Occipital lobe (tissue), 2 donors: ENCODE measurements around the gene RNF103. TPM values are rescaled to one million over a fixed set of nuclear protein-coding genes. Genes with fewer than 3 reads are reported as not detected.
"Not testable (repeated sequence)": the region's sequence is repeated elsewhere in the genome, so short reads cannot be mapped to it uniquely, and the experiment has no call there.

Experiments
- DNase-seq: peaks from one replicate; lab custom pipeline; 2025; lab: John Stamatoyannopoulos, UW
- total RNA-seq: library from RNA; depleted of rRNA; stranded (reverse); fragments of >200 nt; gene quantifications from one replicate; pipeline ENCODE4 v1.2.3, GENCODE V29; 2014

The RNF103 gene
- total RNA-seq, 1 donor from 2014 or later = 48.5 TPM

GRCh38 chr2:86623043-86623493 is 597 bp downstream of the RNF103 start:
- DNase-seq = peak; percentile 60

DNA sequence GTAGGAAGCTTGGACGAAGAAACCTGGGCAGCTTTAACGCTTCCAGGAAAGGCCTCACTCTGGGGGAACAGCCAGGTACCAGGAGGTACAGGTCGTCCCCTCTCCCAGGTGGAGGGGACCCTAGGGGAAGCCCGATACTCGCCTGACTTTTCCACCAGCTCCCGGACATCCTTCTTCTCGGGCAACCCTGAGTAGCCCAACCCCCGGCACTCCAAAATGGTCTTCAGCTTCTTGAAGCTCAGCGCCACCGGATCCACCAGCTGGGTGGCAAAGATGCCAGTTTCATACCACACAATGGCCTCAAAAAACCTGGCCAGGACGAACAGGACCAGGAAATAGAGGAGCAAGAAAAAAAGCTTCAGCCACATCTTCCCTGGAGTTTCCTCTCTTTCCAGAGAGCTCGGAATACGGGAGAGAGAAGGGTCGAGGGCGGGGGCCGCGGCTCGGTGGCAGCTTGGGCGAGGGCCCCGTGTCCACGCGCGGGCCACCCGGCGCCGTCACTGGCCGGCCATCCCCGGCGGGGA is 1.1 kb downstream of the RNF103 start:
- DNase-seq = no peak

DNA sequence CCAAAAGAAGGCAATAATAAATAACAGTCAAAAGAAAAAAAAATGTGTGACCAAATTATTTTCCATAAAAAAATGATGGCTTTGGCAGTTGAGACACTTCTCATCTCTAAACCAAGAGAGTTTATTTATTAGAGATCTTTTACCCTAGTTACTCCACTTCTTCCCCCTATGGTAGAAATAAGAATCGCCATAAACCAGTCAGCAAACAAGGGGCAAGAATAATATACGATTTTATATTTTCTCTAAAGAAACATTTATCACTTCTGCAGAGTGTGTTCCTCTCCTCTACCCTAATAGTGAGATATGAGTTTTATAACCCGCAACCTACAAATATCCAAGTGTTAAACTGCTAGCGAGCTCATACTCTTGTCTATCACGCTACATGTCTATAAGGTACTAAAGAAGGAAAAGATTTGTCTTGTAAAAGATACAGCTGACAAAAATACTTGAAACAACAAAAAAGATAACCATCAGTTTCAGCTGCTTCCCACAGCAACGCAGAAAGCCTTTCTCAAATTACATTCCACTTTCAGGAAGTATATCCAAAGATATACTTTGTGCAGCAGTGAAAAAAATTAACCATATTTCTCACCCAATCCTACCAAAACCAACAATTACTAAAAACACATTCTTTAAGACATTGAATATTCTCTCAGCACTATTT is 2.3 kb downstream of the RNF103 start:
- DNase-seq = no peak

DNA sequence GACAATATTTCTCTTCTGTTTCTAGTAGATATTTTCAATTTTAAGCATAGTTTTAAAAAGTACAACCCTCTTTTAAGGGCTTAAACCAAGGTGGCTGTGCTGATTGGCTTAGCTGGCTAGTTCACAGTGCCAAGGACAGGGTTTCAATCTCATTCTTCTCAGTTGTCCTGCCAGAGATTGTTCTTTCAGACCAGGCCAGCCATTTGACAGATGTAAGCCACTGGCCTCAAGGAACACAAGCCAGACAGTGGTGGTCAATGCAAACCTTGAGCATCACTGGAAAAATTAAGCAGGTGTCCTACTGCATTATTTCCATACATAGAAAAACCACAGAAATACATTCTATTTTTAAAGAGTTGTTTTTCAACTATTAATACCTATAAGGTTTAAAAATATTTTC is 5.9 kb downstream of the RNF103 start:
- DNase-seq = no peak

- no peak for DNase-seq
These were observed 6.5 kb downstream of the RNF103 start for GRCh38 chr2:86617153-86617552.

DNA sequence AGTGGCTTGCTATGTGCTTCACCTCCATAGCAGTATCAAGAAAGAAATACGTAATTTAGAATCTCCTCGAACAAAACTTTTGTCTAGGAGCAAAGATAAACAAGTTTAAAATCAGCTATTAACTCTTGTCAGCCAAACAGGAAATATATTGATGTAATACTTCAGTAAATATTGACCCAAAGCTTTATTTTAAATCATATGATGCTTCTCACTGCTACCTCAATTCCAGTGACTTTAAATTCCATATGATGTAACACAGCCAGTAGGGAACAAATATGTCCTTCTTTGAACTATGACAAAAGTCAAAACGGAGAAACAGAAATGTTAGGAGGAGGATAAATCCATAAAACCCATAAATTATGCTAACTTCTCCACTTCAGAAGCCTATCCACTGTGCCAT is 7.2 kb downstream of the RNF103 start:
- no peak for DNase-seq

DNA sequence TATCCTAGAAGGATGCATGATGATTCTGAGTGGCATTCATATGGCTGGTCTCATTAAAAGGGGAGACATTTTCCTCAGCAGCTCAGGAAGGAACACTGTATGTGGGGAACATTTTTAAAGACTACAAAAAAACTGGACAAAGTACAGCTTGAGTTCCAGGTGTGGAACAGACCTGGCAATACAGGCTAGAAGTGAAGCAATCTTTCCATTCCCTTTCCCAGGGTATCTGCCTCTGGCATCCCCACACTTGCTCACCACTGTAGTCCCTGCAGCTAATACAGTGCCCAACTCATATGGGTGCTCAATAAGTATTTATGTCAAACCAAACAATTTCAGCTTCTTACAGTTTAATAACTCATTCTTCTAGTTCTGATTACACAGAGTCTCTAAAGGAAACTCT is 8.1 kb downstream of the RNF103 start:
- DNase-seq = no peak

GRCh38 chr2:86613515-86613914 is 10.2 kb downstream of the RNF103 start:
- no peak for DNase-seq

DNA sequence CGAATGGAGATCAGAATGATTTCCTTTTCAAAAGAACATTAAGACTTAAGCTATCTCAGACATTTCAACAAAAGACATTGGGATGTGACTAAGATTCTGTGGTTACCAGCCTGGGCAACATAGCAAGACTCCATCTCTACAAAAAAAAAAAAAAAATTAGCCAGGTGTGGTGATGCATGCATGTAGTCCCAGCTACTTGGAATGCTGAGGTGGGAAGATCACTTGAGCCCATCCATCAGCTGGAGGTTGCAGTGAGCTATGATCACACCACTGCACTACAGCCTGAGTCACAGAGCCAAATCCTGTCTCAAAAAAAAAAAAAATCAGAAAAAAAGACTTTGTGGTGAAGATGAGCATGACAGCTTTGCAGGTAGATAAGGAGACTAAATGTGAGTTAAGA is 12.8 kb downstream of the RNF103 start:
- no peak for DNase-seq

GRCh38 chr2:86608832-86609410 is 14.7 kb downstream of the RNF103 start:
- DNase-seq = no peak

- DNase-seq = no peak
These were observed 19.8 kb downstream of the RNF103 start for GRCh38 chr2:86603905-86604304.

DNA sequence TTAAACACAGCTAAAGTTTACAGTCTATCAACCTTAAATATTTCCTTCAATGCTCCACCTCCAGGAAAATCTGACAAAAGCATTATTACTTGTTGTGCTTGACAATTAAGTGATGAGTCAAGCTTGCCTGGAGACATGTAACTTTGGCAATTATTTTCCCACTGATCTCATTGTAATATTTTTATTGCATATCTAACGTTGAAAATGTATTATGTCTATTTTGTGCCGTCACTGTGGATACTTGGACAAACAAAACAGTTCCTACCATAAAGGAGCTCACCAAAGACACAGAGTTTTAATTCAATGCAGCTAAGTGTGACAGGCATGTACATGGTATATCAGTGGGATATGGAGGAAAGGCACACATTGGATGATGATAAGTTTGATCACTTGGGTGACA is 24.7 kb downstream of the RNF103 start:
- no peak for DNase-seq

- DNase-seq = no peak
These were observed 27.5 kb downstream of the RNF103 start for GRCh38 chr2:86596118-86596517.

- DNase-seq = no peak
These were observed 30.4 kb downstream of the RNF103 start for GRCh38 chr2:86593266-86593665.

GRCh38 chr2:86592547-86593230 is 31.0 kb downstream of the RNF103 start:
- DNase-seq = peak; percentile 7

GRCh38 chr2:86589701-86590100 is 34.0 kb downstream of the RNF103 start:
- DNase-seq = not testable (repeated sequence)

- DNase-seq = no peak
These were observed 39.3 kb downstream of the RNF103 start for GRCh38 chr2:86584151-86584913.

DNA sequence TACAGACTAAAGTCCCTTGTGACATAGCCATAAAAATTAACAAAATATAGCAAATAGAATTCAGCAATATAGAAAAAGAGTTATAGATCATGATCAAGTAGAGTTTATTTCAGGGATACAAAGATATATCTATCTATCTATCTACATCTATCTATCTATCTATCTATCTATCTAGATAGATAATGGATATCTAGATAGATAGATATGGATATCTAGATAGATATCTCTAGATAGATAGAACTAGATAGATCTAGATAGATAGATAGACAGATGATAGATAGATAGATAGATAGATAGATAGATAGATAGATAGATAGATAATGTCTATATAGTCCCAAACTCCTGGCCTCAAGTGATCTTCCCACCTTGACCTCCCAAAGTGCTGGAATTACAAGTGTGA is 43.1 kb downstream of the RNF103 start:
- DNase-seq = no peak

DNA sequence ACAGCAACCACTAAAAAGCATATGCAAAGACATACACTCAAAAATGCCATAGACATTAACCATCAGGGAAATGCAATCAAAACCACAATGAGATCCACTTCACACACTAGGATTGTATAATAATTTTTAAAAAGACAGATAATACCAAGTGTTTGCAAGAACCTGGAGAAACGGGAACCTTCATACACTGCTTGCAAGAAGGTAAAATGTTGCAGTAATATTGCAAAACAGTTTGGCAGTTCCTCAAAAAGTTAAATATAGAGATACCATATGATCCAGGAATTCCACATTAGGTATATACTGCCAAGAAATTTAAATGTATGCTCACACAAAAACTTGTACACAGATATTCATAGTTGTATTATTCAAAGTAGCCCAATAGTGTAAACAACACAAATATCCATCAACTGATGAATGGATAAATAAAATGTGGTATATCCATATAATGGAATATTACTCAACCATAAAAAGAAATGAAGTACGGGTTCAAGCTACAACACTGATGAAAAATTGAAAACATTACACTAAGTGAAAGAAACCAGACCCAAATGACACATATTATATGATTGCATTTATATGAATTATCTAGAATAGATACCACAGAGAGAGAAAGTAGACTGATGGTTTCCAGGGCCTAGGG is 45.7 kb downstream of the RNF103 start:
- DNase-seq = no peak

- no peak for DNase-seq
These were observed 53.6 kb downstream of the RNF103 start for GRCh38 chr2:86570059-86570458.

DNA sequence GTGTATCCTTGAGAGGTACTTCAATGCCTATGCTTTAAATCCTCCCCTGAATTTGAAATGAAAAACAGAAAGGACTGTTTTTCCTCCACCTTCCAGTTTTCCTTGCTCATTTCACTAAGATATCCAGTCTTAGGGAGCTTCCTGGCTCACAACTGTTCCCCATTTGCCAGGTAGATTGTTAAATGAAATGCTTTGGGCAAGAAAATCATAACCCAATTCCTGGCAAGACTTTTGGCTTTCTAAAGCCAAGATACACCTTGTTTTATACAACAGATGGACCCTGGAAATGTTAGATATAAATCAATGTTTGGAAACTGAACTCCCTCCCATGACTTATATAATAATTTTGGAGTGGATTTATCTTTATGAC is 56.9 kb downstream of the RNF103 start:
- no peak for DNase-seq
